CD14-positive monocyte (primary cell): ENCODE measurements around the gene NUAK1. TPM values are rescaled to one million over a fixed set of nuclear protein-coding genes. Genes with fewer than 3 reads are reported as not detected.
A peak's percentile ranks its signal among the peaks of the same experiment; 100 is the strongest.

Source experiments
- DNase-seq, 3 donors: peaks; one replicate each; pipeline ENCODE4 v3.0.0-alpha.2; 2011 to 2022
- H2AFZ ChIP-seq: 2 replicates; pipeline ENCODE4 v1.6.0; 2012; ENCODE audit warnings: mild to moderate bottlenecking, low read depth, low read length, inconsistent platforms; ENCODE audit not compliant: insufficient read depth, poor library complexity, severe bottlenecking
- H3K27ac ChIP-seq, 2 donors: 1 replicate in 1 of 2; 2 replicates in 1 of 2; pipeline ENCODE4 v1.5.1; 2012 to 2013; ENCODE audit warnings: low read length in 2 of 2, control low read depth in 1 of 2, inconsistent platforms in 1 of 2, low read depth in 1 of 2, mild to moderate bottlenecking in 1 of 2
- H3K27me3 ChIP-seq, 2 donors: one replicate each; pipeline versions ENCODE4 v1.6.0 to v1.6.1; 2011 to 2013; ENCODE audit warnings: low read length in 2 of 2; ENCODE audit not compliant: control insufficient read depth in 2 of 2, insufficient read depth in 2 of 2
- H3K36me3 ChIP-seq, 2 donors: replicated peaks in 1 of 2; 1 replicate in 1 of 2; 2 replicates in 1 of 2; pipeline versions ENCODE4 v1.5.1 to v1.6.1; 2012 to 2013; ENCODE audit warnings: low read length in 2 of 2, control low read depth in 1 of 2, inconsistent platforms in 1 of 2, mild to moderate bottlenecking in 1 of 2; ENCODE audit not compliant: insufficient read depth in 2 of 2, control insufficient read depth in 1 of 2
- H3K4me1 ChIP-seq, 2 donors: 1 replicate in 1 of 2; 2 replicates in 1 of 2; pipeline versions ENCODE4 v1.5.1 to v1.6.1; 2012 to 2013; ENCODE audit warnings: low read length in 2 of 2, control low read depth in 1 of 2, inconsistent platforms in 1 of 2, mild to moderate bottlenecking in 1 of 2, moderate library complexity in 1 of 2; ENCODE audit not compliant: insufficient read depth in 2 of 2, control insufficient read depth in 1 of 2
- H3K4me2 ChIP-seq: replicated peaks from 2 replicates; pipeline ENCODE3; 2012; ENCODE audit warnings: low read length, moderate library complexity, mild to moderate bottlenecking; ENCODE audit not compliant: poor library complexity, severe bottlenecking; ENCODE audit errors: extremely low read depth
- H3K4me3 ChIP-seq, 3 experiments: fragments of 200-600 bp in 1 of 3; sonication (generic) in 1 of 3; replicated peaks in 1 of 3; 1 replicate in 2 of 3; 2 replicates in 1 of 3; pipeline ENCODE4 v1.5.1; 2011 to 2013; ENCODE audit warnings: low read length in 3 of 3, mild to moderate bottlenecking in 3 of 3, control low read depth in 2 of 3, low read depth in 2 of 3, inconsistent platforms in 1 of 3, moderate library complexity in 1 of 3
- H3K79me2 ChIP-seq: 2 replicates; pipeline ENCODE4 v1.6.0; 2012; ENCODE audit warnings: mild to moderate bottlenecking, control low read depth, inconsistent platforms, low read length, moderate library complexity; ENCODE audit not compliant: insufficient read depth
- H3K9ac ChIP-seq: 2 replicates; pipeline ENCODE4 v1.6.0; 2017; ENCODE audit warnings: low read length, mild to moderate bottlenecking; ENCODE audit not compliant: insufficient read depth, poor library complexity, severe bottlenecking
- H3K9me3 ChIP-seq, 2 donors: replicated peaks in 1 of 2; 1 replicate in 1 of 2; 2 replicates in 1 of 2; pipeline versions ENCODE4 v1.5.1 to v1.6.1; 2012 to 2013; ENCODE audit warnings: low read length in 2 of 2, control low read depth in 1 of 2; ENCODE audit not compliant: control insufficient read depth in 1 of 2, insufficient read depth in 1 of 2
- H4K20me1 ChIP-seq: 2 replicates; pipeline ENCODE4 v1.6.0; 2012; ENCODE audit warnings: mild to moderate bottlenecking, low read length, control low read depth, moderate library complexity; ENCODE audit not compliant: insufficient read depth
- H3K27ac Mint-ChIP-seq, 7 donors: one replicate each; pipeline ENCODE4 v1.8.0; 2020; ENCODE audit warnings: mild to moderate bottlenecking in 7 of 7, mixed read lengths in 7 of 7, moderate library complexity in 6 of 7, inconsistent platforms in 2 of 7
- H3K27me3 Mint-ChIP-seq, 3 donors: one replicate each; pipeline ENCODE4 v1.8.0; 2021 to 2022; ENCODE audit warnings: low read depth in 3 of 3, mild to moderate bottlenecking in 3 of 3, mixed read lengths in 3 of 3, moderate library complexity in 3 of 3, inconsistent platforms in 1 of 3
- H3K36me3 Mint-ChIP-seq, 2 donors: one replicate each; pipeline ENCODE4 v1.8.0; 2020; ENCODE audit warnings: mixed read lengths in 2 of 2, inconsistent platforms in 1 of 2, mild to moderate bottlenecking in 1 of 2
- H3K4me1 Mint-ChIP-seq: one replicate; pipeline ENCODE4 v1.8.0; 2020; ENCODE audit warnings: mild to moderate bottlenecking, mixed read lengths
- H3K4me3 Mint-ChIP-seq, 2 donors: one replicate each; pipeline ENCODE4 v1.8.0; 2020; ENCODE audit warnings: mild to moderate bottlenecking in 2 of 2, mixed read lengths in 2 of 2, moderate library complexity in 1 of 2
- H3K9me3 Mint-ChIP-seq, 7 donors: one replicate each; pipeline ENCODE4 v1.8.0; 2020 to 2022; ENCODE audit warnings: mixed read lengths in 7 of 7, mild to moderate bottlenecking in 6 of 7, moderate library complexity in 6 of 7, inconsistent platforms in 2 of 7
- WGBS: methylation state at CpG from one replicate; pipeline ENCODE4 v1.1.5; 2013; ENCODE audit warnings: missing lambda C conversion rate; ENCODE audit not compliant: insufficient coverage; 5-methylcytosine and 5-hydroxymethylcytosine counted together
- intact Hi-C, 2 donors: fragments of 100-400 bp; cut with micrococcal nuclease; formaldehyde crosslinking; loops; one replicate each; pipeline versions ENCODE4 v1.15.0 to v1.15.1; 2023
- polyA plus RNA-seq, 3 donors: library from polyadenylated mRNA; depleted of rRNA in 1 of 3; unstranded in 2 of 3; stranded (reverse) in 1 of 3; fragments of 300-500 nt in 2 of 3; fragments of >200 nt in 1 of 3; fragmentation: Illumina TruSeq in 2 of 3; gene quantifications; 1 replicate in 2 of 3; 2 replicates in 1 of 3; pipeline ENCODE4 v1.2.3, GENCODE V29; 2012 to 2021
- TF ChIP-seq, protein P1 (sequence below): fragments of 200-600 bp; IDR thresholded peaks from one replicate; pipeline ENCODE4 v1.8.0; 2022; ENCODE audit warnings: antibody characterized with exemption, mild to moderate bottlenecking

The NUAK1 gene
- polyA plus RNA-seq, 3 donors = not detected

DNA sequence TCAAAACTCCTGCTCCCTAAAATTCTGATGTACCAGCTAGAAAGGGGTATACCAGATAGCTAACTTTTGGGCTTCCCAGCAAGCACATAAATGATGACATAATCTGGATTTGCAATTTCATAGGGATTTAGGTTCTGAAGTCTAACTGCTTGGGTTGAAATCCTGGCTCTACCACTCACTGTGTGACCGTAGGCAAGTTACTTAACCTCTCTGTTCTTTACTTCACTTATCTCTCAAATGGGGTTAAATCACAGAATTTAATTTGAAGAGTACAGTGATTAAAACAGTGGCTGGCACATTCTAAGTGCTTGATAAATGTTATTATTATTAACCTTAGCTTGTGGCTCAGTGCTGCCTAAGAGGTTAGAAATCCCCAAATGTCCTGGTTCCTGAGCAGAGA lies 49.1 kb upstream of the NUAK1 start:
- Histone ChIP-seq H3K27me3 (peaks cover 0 to 10% of the 10 kb centered on the region in 2 donors), H3K4me1 (no peaks in the 10 kb centered on the region), H2AFZ (no peak overlapping the region), H3K9me3 (no peaks in the 10 kb centered on the region), H3K27ac (no peak overlapping the region), H4K20me1 (no peaks in the 10 kb centered on the region), H3K4me2 (no peak overlapping the region), H3K9ac (no peak overlapping the region), H3K79me2 (no peaks in the 10 kb centered on the region), H3K4me3 (no peak overlapping the region), H3K36me3 (no peaks in the 10 kb centered on the region)
- Mint-ChIP-seq H3K9me3 (no peaks in the 10 kb centered on the region), H3K4me3 (no peak overlapping the region), H3K27me3 (peaks cover 7 to 26% (median 16%) of the 10 kb centered on the region in 3 donors), H3K36me3 (no peaks in the 10 kb centered on the region), H3K27ac (no peak overlapping the region), H3K4me1 (no peaks in the 10 kb centered on the region)
- intact Hi-C loops = no loop called here
- TF ChIP-seq, protein P1, sequence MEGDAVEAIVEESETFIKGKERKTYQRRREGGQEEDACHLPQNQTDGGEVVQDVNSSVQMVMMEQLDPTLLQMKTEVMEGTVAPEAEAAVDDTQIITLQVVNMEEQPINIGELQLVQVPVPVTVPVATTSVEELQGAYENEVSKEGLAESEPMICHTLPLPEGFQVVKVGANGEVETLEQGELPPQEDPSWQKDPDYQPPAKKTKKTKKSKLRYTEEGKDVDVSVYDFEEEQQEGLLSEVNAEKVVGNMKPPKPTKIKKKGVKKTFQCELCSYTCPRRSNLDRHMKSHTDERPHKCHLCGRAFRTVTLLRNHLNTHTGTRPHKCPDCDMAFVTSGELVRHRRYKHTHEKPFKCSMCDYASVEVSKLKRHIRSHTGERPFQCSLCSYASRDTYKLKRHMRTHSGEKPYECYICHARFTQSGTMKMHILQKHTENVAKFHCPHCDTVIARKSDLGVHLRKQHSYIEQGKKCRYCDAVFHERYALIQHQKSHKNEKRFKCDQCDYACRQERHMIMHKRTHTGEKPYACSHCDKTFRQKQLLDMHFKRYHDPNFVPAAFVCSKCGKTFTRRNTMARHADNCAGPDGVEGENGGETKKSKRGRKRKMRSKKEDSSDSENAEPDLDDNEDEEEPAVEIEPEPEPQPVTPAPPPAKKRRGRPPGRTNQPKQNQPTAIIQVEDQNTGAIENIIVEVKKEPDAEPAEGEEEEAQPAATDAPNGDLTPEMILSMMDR = no peak
- DNase-seq = no peak
- no CpG with 5 or more reads among the region's 1 CpG for WGBS

DNA sequence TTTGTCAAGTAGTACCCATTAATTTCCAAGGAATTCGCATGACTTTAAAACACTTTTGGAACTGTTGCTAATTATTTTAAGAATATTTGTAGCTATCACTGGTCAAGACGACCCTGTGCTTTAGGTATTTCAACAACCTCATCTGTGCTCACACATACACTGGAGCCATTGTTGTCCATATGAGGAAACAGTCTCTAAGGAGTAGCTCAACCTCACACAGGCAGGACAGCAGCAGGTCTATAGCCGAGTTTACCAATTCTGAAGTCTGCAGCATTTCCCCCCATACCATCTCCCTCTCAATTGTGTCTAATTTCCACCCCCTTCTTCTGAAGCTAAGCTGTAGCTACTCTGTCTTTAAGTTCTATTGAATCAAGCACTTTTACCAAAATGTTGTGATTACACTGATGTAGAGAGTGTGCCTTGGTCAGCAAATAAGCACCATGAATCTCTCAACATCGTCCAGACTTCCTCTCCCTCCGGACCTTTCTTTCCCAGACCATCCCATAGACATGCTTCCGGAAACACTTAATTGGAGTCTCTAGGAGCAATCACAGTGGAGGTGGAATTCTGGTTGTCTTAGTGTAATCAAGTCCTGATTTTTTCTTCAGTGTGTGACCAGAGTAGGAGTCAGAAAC lies 48.5 kb upstream of the NUAK1 start:
- Mint-ChIP-seq H3K4me3 (no peak overlapping the region), H3K27ac (peak overlapping the region in 1 of 7 donors; percentile 41), H3K9me3 (no peaks in the 10 kb centered on the region), H3K36me3 (no peaks in the 10 kb centered on the region), H3K4me1 (no peaks in the 10 kb centered on the region), H3K27me3 (peaks cover 10 to 26% (median 19%) of the 10 kb centered on the region in 3 donors)
- Histone ChIP-seq H3K27me3 (peaks cover 0 to 10% of the 10 kb centered on the region in 2 donors), H3K9ac (no peak overlapping the region), H3K4me1 (no peaks in the 10 kb centered on the region), H3K27ac (no peak overlapping the region), H3K4me3 (no peak overlapping the region), H4K20me1 (no peaks in the 10 kb centered on the region), H3K9me3 (no peaks in the 10 kb centered on the region), H2AFZ (no peak overlapping the region), H3K36me3 (no peaks in the 10 kb centered on the region), H3K4me2 (no peak overlapping the region), H3K79me2 (no peaks in the 10 kb centered on the region)
- WGBS = 13% methylated on average over 1 of the region's 6 CpGs
- intact Hi-C loops = no loop called here
- TF ChIP-seq, protein P1 = no peak
- DNase-seq = no peak
